Stimulated activated CD4-positive, alpha-beta T cell treated with anti-CD3 and anti-CD28 coated beads, Interleukin-2, amount 100 ng/mL, for 4 hours (primary cell): Measurements from ENCODE around the gene CYB561A3.
A peak's percentile ranks its signal among the peaks of the same experiment; 100 is the strongest.

Experiments
- DNase-seq: peaks from one replicate; pipeline ENCODE4 v3.0.0-alpha.2; 2020; ENCODE audit warnings: low read depth

The CYB561A3 gene

DNA sequence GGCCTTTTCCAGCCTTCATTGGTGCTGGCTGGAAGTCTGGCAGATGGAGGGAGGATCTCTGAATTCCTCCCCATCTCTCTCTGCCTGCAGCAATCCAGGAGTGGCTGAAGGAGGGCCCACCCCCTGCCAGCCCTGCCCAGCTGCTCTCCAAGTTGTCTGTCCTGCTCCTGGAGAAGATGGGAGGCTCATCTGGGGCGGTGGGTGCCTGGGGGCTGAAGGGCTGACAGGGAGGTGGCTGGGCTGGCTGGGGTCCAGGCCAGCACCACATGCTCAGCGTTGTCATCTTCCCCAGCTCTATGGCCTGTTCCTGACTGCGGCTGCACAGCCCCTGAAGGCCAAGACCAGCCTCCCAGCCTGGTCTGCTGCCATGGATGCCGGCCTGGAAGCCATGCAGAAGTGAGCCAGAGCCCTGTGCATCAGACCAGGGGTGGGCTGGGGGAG lies 16.5 kb downstream of the CYB561A3 start:
- DNase-seq, result no peak

- DNase-seq, result no peak
Observed at GRCh38 chr11:61343792-61344745, 17.6 kb downstream of the CYB561A3 start.

- DNase-seq, result no peak
Observed at GRCh38 chr11:61342207-61342803, 19.4 kb downstream of the CYB561A3 start.

GRCh38 chr11:61341706-61342105 lies 20.0 kb downstream of the CYB561A3 start:
- no peak for DNase-seq

DNA sequence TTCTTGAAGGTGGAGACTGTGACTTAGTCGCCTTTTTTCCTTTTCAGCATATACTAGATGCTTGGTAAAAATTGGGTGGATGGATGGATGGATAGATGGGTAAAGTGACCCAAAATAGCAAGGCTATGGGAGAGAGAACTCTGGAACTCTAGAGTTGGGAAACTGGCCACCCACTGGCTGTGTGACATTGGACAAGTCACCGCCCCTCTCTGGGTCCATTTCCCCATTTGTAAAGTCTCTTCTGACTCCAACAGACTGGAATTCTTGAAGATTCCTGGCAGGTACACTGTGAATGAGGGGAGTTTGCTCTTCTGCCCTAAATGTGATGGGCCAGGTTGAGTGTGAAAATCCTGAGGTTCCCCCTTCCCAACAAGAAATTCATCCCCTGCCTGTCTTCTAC lies 20.7 kb downstream of the CYB561A3 start:
- DNase-seq, result no peak

- DNase-seq, result no peak
Observed at GRCh38 chr11:61339490-61339878, 22.2 kb downstream of the CYB561A3 start.

DNA sequence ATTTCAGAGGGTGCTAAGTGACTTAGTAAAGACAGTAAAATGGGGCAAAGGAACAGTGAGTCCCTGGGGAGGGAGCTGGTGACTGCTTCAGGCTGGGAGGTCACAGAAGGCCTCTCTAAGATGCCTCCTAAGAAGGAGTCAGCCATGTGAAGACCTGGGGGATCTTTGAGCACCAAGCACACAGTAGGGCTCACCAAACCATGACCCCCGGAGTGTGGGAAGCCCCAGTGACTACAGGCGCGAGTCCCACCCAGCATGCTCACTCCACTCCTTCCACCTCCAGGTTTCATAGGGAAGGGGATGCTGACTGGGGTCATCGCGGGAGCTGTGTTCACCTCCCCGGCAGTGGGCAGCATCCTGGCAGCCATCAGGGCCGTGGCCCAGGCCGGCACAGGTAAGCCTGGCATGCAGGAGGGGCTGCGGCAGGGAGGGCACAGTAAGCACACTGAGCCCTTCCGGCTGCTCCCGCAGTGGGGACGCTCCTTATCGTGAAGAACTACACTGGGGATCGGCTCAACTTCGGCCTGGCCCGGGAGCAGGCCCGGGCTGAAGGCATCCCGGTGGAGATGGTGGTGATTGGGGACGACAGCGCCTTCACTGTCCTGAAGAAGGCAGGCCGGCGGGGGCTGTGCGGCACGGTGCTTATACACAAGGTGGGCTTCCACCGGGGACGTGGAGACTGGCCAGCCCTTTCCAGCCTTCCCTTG lies 22.7 kb downstream of the CYB561A3 start:
- no peak for DNase-seq

DNA sequence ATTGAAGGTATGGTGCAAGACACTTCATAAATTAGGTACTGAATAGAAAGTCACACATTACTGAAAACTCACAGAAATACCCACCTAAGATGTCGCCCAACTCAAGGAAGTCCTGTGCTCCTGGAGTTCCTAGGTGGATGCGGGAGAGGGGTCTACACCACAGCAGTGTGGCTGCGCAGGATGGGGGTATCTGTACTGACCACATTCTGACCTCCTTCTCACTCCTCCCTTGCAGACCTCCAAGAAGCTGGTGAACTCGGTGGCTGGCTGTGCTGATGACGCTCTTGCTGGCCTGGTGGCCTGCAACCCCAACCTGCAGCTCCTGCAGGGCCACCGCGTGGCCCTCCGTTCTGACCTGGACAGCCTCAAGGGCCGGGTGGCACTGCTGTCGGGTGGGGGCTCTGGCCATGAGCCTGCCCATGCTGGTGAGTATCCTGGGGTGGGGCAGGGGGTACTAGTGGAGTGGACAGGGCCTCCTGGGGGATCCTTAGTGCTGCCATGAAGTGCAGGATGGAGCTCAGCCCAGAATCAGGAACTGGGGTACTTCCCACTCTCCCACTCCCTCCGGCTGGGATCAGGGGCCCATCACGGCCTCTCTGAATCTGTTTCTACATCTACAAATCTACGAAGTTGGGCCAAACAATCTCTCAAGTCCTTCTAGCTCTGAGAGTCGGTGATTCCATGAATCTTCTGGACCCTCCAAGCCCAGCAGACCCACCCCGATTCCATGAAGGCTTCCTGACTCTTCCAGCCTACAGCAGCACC lies 23.8 kb downstream of the CYB561A3 start:
- DNase-seq, result no peak

DNA sequence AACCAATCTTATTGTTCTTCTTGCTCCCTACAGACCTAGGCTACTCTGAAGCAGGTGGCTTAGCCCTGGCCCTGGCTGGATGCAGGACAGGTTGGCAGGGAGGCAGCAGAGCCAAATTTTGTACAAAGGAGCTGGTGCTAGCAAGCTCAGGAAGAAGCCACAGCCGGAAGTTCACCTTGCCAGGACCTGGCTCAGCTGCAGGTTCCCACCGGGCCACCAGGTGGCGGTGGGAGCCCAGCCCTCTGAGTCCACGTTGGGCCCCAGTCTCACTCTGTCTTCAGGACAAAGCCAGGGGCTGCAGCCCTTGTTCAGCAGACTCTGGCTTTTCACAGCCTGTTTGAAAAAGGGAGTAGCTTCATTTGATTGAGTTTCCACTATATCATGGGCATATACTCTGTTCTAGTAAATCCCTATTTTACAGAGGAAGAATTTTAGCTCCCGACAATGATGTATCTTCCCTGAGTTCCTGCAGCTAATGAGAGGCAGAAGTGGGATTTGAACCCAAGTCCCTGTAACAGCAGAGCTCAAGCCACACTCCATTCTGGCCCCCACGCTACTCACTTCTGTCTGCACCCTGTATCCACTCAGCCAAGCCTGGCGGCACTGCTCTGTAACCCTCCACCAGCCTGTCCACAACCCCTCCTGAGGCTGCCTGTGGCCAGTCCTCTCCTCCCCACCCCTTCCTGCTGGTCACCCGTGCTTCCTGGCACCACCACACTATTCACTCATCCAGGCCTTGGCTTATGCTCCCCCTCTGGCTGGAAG lies 25.3 kb downstream of the CYB561A3 start:
- DNase-seq, result peak; percentile 70

- DNase-seq, result no peak
Observed at GRCh38 chr11:61335355-61335710, 26.3 kb downstream of the CYB561A3 start.

- no peak for DNase-seq
Observed at GRCh38 chr11:61334434-61335354, 27.0 kb downstream of the CYB561A3 start.

DNA sequence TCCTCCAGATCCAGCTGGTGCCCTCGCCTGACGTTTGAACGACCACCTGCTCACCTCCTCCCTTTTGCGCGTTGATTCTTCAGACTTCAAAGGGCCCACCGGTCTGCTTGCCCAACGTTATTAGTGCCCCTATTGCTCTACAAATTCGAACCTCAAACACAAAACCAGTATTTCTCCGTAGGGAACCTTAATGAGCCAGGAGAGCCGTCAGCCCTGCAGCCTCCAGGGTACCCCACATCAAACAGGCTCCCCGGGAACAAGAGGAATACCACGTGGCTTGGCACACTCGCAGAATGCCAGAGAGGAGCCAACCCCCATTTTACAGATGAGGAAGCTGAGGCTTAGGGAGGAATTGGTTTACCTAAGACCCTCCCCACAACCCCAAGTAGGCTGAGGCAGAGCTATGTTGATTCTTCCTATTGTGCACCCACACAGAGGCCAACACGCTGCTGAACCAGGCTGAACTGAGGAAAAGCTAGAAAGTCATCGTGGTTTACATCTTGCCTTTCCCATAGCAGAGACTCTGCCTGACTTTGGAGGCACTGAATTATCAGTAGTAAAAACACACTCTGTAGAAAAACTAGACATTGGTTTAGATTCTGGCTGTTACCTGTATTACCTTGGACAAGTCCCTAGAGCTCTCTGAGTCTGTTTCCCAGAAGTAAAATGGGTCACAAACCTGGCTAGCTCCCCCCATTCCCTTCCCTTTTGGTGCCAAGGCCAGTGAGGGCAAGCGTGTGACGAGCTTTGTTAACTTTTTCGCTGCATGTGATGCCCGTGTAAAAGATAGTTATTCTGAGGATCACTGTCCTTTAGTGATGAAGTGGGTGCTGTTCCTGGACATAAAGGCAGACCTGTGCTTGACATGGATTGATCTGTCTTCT lies 27.9 kb downstream of the CYB561A3 start:
- DNase-seq, result peak; percentile 2

- DNase-seq, result peak; percentile 96
Observed at GRCh38 chr11:61332797-61333549, 28.7 kb downstream of the CYB561A3 start, which contains the start of the genes DDB1 and TKFC. Gene DDB1 (minus strand): TSS chr11:61333105. CDS start chr11:61332968, 137 bp downstream. Gene TKFC (plus strand): TSS chr11:61333228. CDS start chr11:61334729, 1,501 bp downstream.

GRCh38 chr11:61332281-61332796 lies 29.3 kb downstream of the CYB561A3 start:
- DNase-seq, result no peak

DNA sequence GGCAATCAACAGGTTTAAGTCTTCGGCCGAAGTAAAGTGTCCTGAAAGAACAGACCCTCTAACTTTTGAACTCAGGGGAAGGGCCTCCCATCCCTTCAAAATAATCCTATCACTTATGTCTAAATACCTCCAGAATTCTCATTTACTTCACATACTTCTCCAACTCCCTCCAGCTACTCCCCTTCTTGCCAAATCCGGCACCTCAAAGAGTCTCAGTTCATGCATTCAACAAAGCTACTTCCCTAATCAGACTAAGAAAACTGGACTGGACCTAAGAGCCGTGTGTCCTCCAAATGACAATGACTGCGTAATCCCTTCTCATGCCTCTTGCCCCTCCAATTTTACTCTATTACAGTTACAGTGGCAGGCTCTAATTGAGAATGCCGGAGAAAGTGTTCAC lies 30.0 kb downstream of the CYB561A3 start:
- DNase-seq, result no peak

DNA sequence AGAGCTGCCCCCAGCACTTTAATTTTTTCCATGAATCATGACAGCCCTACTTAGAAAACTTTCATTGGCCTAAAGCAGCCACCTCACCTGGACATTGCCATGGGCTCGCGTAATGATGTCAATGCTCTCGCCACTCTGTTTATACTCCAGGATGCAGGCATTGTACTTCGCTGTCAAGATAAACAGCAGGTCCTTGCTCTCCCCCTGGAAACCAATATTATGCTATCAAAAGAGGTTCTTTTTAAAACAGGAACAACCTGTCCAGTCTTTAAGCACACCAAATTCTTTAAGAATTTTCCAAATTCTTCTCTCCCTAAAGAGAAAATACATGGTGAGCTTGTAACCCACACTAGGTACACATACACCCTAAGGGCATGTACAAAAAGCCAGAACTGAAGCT lies 31.8 kb downstream of the CYB561A3 start:
- DNase-seq, result no peak

GRCh38 chr11:61328351-61328750 lies 33.3 kb downstream of the CYB561A3 start:
- no peak for DNase-seq

DNA sequence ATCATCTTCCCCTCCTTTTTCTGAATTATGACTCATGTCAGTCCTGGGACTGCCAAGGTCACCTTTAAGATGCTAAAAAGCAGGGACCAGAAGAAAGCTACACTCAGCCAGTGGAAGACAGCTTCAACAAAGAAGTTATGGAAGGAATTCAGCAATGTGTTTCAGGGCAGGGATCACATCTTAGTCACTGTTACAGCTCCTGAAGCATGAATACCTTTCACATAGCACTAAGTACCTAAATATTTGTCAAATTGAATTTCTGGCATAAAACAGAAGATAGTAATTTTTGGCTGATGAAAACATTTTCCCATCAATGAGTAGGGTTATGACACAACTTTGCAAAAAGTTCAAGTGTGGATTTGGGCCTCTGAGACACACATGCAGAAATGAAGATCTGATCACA lies 34.0 kb downstream of the CYB561A3 start:
- no peak for DNase-seq
